GM12878 (cell line): ENCODE measurements around the gene CD300A. TPM values are rescaled to one million over a fixed set of nuclear protein-coding genes. Genes with fewer than 3 reads are reported as not detected.

Experiments used
- BMI1 ChIP-seq: fragments of 450-650 bp; IDR thresholded peaks from 2 replicates; pipeline ENCODE4 v1.6.1; 2016; ENCODE audit warnings: mild to moderate bottlenecking, moderate library complexity, borderline replicate concordance
- BRCA1 ChIP-seq: IDR thresholded peaks from 2 replicates; pipeline ENCODE4 v1.6.1; 2011; ENCODE audit warnings: low read depth, low read length, improper control_type of control experiment
- CBFB ChIP-seq: IDR thresholded peaks from 2 replicates; pipeline ENCODE4 v1.6.1; 2016; ENCODE audit warnings: antibody characterized with exemption, low read depth
- CBX5 ChIP-seq: sonication (generic); IDR thresholded peaks from 2 replicates; pipeline ENCODE4 v1.6.1; 2016; ENCODE audit warnings: low read depth, moderate library complexity, mild to moderate bottlenecking, inconsistent platforms
- CHD4 ChIP-seq: fragments of 200-600 bp; sonication (generic); IDR thresholded peaks from 2 replicates; pipeline ENCODE4 v1.6.1; 2016; ENCODE audit warnings: mild to moderate bottlenecking
- CREB1 ChIP-seq: IDR thresholded peaks from 2 replicates; pipeline ENCODE4 v1.6.1; 2012; ENCODE audit warnings: low read depth, mild to moderate bottlenecking, inconsistent platforms
- ETV6 ChIP-seq, 2 experiments: fragments of 450-650 bp in 1 of 2; IDR thresholded peaks in 1 of 2; conservative IDR thresholded peaks in 1 of 2; 2 replicates each; pipeline ENCODE4 v1.6.1; 2014; ENCODE audit warnings: antibody characterized with exemption in 1 of 2, borderline replicate concordance in 1 of 2, low read depth in 1 of 2, mild to moderate bottlenecking in 1 of 2, moderate library complexity in 1 of 2
- FOXM1 ChIP-seq: IDR thresholded peaks from 2 replicates; pipeline ENCODE4 v1.6.1; 2012; ENCODE audit warnings: low read depth, mild to moderate bottlenecking, inconsistent platforms, low read length, moderate library complexity
- HDAC2 ChIP-seq: fragments of 200-600 bp; sonication (generic); IDR thresholded peaks from 2 replicates; pipeline ENCODE4 v1.6.1; 2017
- HDGF ChIP-seq: fragments of 450-650 bp; IDR thresholded peaks from 2 replicates; pipeline ENCODE4 v1.6.1; 2016; ENCODE audit warnings: antibody characterized with exemption
- KDM1A ChIP-seq: fragments of 200-600 bp; sonication (generic); IDR thresholded peaks from 2 replicates; pipeline ENCODE4 v1.6.1; 2016; ENCODE audit warnings: borderline replicate concordance
- NBN ChIP-seq: fragments of 450-650 bp; IDR thresholded peaks from 2 replicates; pipeline ENCODE4 v1.6.1; 2016
- NR2C1 ChIP-seq: fragments of 450-650 bp; IDR thresholded peaks from 2 replicates; pipeline ENCODE4 v1.6.1; 2017; ENCODE audit warnings: antibody characterized with exemption, mild to moderate bottlenecking, moderate library complexity
- PML ChIP-seq: IDR thresholded peaks from 2 replicates; pipeline ENCODE4 v1.6.1; 2012; ENCODE audit warnings: low read length, inconsistent platforms
- POU2F2 ChIP-seq: IDR thresholded peaks from 3 replicates; pipeline ENCODE4 v1.6.1; 2011; ENCODE audit warnings: low read depth, mild to moderate bottlenecking, low read length, borderline replicate concordance
- RUNX3 ChIP-seq: IDR thresholded peaks from 2 replicates; pipeline ENCODE4 v1.6.1; 2012; ENCODE audit warnings: low read length, inconsistent platforms
- SIN3A ChIP-seq: IDR thresholded peaks from 2 replicates; pipeline ENCODE4 v1.6.1; 2012; ENCODE audit warnings: low read depth, low read length, improper control_type of control experiment
- SMAD5 ChIP-seq: IDR thresholded peaks from 2 replicates; pipeline ENCODE4 v1.6.1; 2016; ENCODE audit warnings: antibody characterized with exemption, low read depth
- STAT1 ChIP-seq: fragments of 450-650 bp; conservative IDR thresholded peaks from 2 replicates; pipeline ENCODE4 v1.6.1; 2014; ENCODE audit warnings: antibody characterized with exemption, mild to moderate bottlenecking
- YY1 ChIP-seq: IDR thresholded peaks from 2 replicates; pipeline ENCODE4 v1.6.1; 2011; ENCODE audit warnings: low read depth, mild to moderate bottlenecking, low read length
- polyA plus RNA-seq, 11 experiments: library from polyadenylated mRNA; depleted of rRNA in 4 of 11; unstranded in 6 of 11; stranded (reverse) in 5 of 11; fragments of >200 nt; fragmentation: Nextera tagmentation in 4 of 11; fragmentation: Illumina TruSeq in 1 of 11; extraction: Ambion mirVana in 4 of 11; extraction: Trizol in 1 of 11; gene quantifications; 1 replicate in 1 of 11; 2 replicates in 10 of 11; pipeline versions ENCODE4 v1.2.1 to v1.2.3, GENCODE V29; 2011 to 2016; ENCODE audit warnings: inconsistent platforms in 2 of 11, missing spikeins in 2 of 11, low read depth in 1 of 11
- total RNA-seq, 4 experiments: library from RNA; depleted of rRNA in 3 of 4; stranded (reverse); fragments of >200 nt in 3 of 4; fragmentation: Illumina TruSeq in 1 of 4; extraction: Trizol in 1 of 4; gene quantifications; 2 replicates each; pipeline versions ENCODE4 v1.2.1 to v1.2.3, GENCODE V29; 2013 to 2021
- TF ChIP-seq, protein P1 (sequence below): fragments of 450-650 bp; IDR thresholded peaks from 2 replicates; pipeline ENCODE4 v1.6.1; 2017; ENCODE audit warnings: borderline replicate concordance
- TF ChIP-seq, protein P2 (sequence below): fragments of 450-650 bp; IDR thresholded peaks from 2 replicates; pipeline ENCODE4 v1.6.1; 2017; ENCODE audit warnings: antibody characterized with exemption, mild to moderate bottlenecking, moderate library complexity
- TF ChIP-seq, protein P3 (sequence below): fragments of 150-350 bp; IDR thresholded peaks from 2 replicates; pipeline ENCODE4 v1.6.1; 2014; ENCODE audit warnings: mild to moderate bottlenecking, low read depth, low read length

The CD300A gene
- total and polyA plus RNA-seq, 10 of the 15 experiments (the other 5 are each of a cell fraction or from before 2014, with no cell fraction given), result 10.6 to 128 (median 36.1) TPM

DNA sequence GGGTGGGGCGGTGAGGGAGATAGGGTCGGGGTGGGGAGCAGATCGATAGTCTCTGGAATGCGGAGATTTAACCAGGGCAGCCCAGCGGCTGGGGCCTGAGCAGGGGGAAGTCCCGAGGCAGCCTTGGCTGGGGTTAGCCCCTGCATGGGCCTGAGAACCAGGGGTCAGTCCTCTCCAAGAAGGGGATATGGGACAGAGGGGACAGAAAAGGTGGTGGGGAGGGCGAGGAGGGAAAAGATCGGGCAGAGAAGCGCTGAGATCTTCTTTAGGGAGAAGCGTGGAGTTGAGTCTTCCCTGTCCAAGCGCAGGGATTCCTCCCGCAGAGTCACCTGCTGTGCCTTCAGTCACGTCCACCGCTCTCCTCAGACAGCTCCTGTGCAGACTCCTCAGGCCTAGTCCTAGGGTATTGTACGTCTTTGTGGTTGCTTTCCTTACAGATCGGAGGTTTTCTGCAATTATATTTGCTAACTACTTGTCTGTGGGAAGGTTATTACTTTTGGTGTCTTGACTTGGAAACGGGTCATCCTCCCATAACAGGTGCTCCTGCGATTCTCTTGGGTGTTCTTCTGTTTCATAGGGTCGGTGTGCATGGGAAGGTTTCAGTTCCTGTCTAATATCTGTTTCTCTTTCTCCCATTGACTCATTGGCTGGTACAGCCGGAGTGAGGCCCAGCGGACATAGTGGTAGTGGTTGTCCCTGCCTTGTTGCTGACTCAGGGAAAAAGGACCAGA is 952 bp downstream of the CD300A start (continued):
- TF ChIP-seq YY1 (peak; percentile 48; the same call in 1 of the 2 replicates), POU2F2 (peak; percentile 81; the same call in 2 of the 3 replicates), HDAC2 (no peak), FOXM1 (peak; percentile 60; the same call in 1 of the 2 replicates), CBX5 (no peak), CBFB (no peak), NR2C1 (no peak), NBN (peak; percentile 95), SIN3A (peak; percentile 43; the same call in 1 of the 2 replicates), PML (no peak), RUNX3 (no peak; the same call in none of the 2 replicates), BMI1 (0 out of 2 replicates have a peak, but pooled peaks have one; percentile 34), SMAD5 (peak; percentile 55; the same call in 1 of the 2 replicates), CREB1 (no peak), BRCA1 (no peak), ETV6 (conservative IDR thresholded peaks at IDR 0.05 in 1 of 2, IDR thresholded peaks at IDR 0.05 in 1 of 2; ENCODE audit: borderline replicate concordance in 1 of 2, low read depth in 1 of 2) (peak in 1 of 2 experiments; percentile 83; a peak in 2 of 4 replicates), HDGF (peak; percentile 83), STAT1 (0 out of 2 replicates have a peak, but pooled peaks have one; percentile 56), CHD4 (no peak), KDM1A (no peak)
- TF ChIP-seq, protein P1, sequence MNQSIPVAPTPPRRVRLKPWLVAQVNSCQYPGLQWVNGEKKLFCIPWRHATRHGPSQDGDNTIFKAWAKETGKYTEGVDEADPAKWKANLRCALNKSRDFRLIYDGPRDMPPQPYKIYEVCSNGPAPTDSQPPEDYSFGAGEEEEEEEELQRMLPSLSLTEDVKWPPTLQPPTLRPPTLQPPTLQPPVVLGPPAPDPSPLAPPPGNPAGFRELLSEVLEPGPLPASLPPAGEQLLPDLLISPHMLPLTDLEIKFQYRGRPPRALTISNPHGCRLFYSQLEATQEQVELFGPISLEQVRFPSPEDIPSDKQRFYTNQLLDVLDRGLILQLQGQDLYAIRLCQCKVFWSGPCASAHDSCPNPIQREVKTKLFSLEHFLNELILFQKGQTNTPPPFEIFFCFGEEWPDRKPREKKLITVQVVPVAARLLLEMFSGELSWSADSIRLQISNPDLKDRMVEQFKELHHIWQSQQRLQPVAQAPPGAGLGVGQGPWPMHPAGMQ, result no peak
- TF ChIP-seq, protein P2, sequence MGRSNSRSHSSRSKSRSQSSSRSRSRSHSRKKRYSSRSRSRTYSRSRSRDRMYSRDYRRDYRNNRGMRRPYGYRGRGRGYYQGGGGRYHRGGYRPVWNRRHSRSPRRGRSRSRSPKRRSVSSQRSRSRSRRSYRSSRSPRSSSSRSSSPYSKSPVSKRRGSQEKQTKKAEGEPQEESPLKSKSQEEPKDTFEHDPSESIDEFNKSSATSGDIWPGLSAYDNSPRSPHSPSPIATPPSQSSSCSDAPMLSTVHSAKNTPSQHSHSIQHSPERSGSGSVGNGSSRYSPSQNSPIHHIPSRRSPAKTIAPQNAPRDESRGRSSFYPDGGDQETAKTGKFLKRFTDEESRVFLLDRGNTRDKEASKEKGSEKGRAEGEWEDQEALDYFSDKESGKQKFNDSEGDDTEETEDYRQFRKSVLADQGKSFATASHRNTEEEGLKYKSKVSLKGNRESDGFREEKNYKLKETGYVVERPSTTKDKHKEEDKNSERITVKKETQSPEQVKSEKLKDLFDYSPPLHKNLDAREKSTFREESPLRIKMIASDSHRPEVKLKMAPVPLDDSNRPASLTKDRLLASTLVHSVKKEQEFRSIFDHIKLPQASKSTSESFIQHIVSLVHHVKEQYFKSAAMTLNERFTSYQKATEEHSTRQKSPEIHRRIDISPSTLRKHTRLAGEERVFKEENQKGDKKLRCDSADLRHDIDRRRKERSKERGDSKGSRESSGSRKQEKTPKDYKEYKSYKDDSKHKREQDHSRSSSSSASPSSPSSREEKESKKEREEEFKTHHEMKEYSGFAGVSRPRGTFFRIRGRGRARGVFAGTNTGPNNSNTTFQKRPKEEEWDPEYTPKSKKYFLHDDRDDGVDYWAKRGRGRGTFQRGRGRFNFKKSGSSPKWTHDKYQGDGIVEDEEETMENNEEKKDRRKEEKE, result no peak
- TF ChIP-seq, protein P3, sequence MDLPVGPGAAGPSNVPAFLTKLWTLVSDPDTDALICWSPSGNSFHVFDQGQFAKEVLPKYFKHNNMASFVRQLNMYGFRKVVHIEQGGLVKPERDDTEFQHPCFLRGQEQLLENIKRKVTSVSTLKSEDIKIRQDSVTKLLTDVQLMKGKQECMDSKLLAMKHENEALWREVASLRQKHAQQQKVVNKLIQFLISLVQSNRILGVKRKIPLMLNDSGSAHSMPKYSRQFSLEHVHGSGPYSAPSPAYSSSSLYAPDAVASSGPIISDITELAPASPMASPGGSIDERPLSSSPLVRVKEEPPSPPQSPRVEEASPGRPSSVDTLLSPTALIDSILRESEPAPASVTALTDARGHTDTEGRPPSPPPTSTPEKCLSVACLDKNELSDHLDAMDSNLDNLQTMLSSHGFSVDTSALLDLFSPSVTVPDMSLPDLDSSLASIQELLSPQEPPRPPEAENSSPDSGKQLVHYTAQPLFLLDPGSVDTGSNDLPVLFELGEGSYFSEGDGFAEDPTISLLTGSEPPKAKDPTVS, result no peak
